ENCODE data around the gene NT5DC1.

The NT5DC1 gene

GRCh38 chr6:116244284-116244683, 143.6 kb downstream of the NT5DC1 start (continued):
- no peak for TF ChIP-seq ZNF639 (tag by site-specific recombination; IDR thresholded peaks at IDR 0.05)
- no peak for TF ChIP-seq ZNF26 (tag by site-specific recombination; IDR thresholded peaks at IDR 0.05)
- TF ChIP-seq GLIS2 (tag by site-specific recombination; IDR thresholded peaks at IDR 0.05): no peak
- TF ChIP-seq ZNF423 (tag by site-specific recombination; IDR thresholded peaks at IDR 0.05): 0 out of 2 replicates have a peak, but pooled peaks have one; percentile 33
- no peak for TF ChIP-seq ZNF133 (tag by site-specific recombination; IDR thresholded peaks at IDR 0.05)
- no peak for TF ChIP-seq ZBTB20 (tag by site-specific recombination; IDR thresholded peaks at IDR 0.05)
- TF ChIP-seq ZNF16 (tag by site-specific recombination; IDR thresholded peaks at IDR 0.05; ENCODE audit: low read depth): no peak
- TF ChIP-seq ZNF311 (tag by site-specific recombination; IDR thresholded peaks at IDR 0.05; ENCODE audit: borderline replicate concordance): no peak
- TF ChIP-seq TRIM28 (IDR thresholded peaks at IDR 0.05; ENCODE audit: borderline replicate concordance, low read length): peak; percentile 38; the same call in 1 of the 2 replicates
- TF ChIP-seq ZSCAN4 (tag by site-specific recombination; IDR thresholded peaks at IDR 0.05): no peak
- TF ChIP-seq ZFP69B (tag by site-specific recombination; IDR thresholded peaks at IDR 0.05): no peak
- TF ChIP-seq ZNF558 (tag by site-specific recombination; IDR thresholded peaks at IDR 0.05): no peak
- no peak for TF ChIP-seq PRDM4 (tag by site-specific recombination; IDR thresholded peaks at IDR 0.05)
- TF ChIP-seq KLF10 (tag by site-specific recombination; IDR thresholded peaks at IDR 0.05): no peak
- TF ChIP-seq ZNF148 (tag by site-specific recombination; IDR thresholded peaks at IDR 0.05; ENCODE audit: borderline replicate concordance): no peak
- TF ChIP-seq ZNF549 (tag by site-specific recombination; IDR thresholded peaks at IDR 0.05): no peak
- TF ChIP-seq ELK4 (IDR thresholded peaks at IDR 0.05; ENCODE audit: borderline replicate concordance, low read depth, low read length): no peak
- no peak for TF ChIP-seq SP3 (tag by site-specific recombination; IDR thresholded peaks at IDR 0.05)
- no peak for TF ChIP-seq ZNF184 (tag by site-specific recombination; IDR thresholded peaks at IDR 0.05)
- TF ChIP-seq ZNF560 (tag by site-specific recombination; IDR thresholded peaks at IDR 0.05; ENCODE audit: borderline replicate concordance): no peak
- no peak for TF ChIP-seq ZNF146 (tag by site-specific recombination; IDR thresholded peaks at IDR 0.05)
- TF ChIP-seq OSR2 (tag by site-specific recombination; IDR thresholded peaks at IDR 0.05): peak; percentile 59
- TF ChIP-seq OVOL3 (tag by site-specific recombination; IDR thresholded peaks at IDR 0.05): 0 out of 2 replicates have a peak, but pooled peaks have one; percentile 23
- TF ChIP-seq GLI4 (tag by site-specific recombination; IDR thresholded peaks at IDR 0.05): no peak
- no peak for TF ChIP-seq ZNF530 (tag by site-specific recombination; IDR thresholded peaks at IDR 0.05; ENCODE audit: low read depth)
- no peak for TF ChIP-seq ZSCAN23 (tag by site-specific recombination; IDR thresholded peaks at IDR 0.05)
- TF ChIP-seq ZNF571 (tag by site-specific recombination; IDR thresholded peaks at IDR 0.05): no peak
- TF ChIP-seq GFI1B (tag by site-specific recombination; IDR thresholded peaks at IDR 0.05): peak; percentile 44; the same call in 1 of the 2 replicates
- no peak for TF ChIP-seq ZFP3 (tag by site-specific recombination; IDR thresholded peaks at IDR 0.05; ENCODE audit: low read depth)
- no peak for TF ChIP-seq ZNF391 (tag by site-specific recombination; IDR thresholded peaks at IDR 0.05; ENCODE audit: borderline replicate concordance, low read depth)
- peak; percentile 24; the same call in 1 of the 2 replicates for TF ChIP-seq ZNF843 (tag by site-specific recombination; IDR thresholded peaks at IDR 0.05)
